Panc1 (cell line): ENCODE measurements around the gene METTL16. TPM values are rescaled to one million over a fixed set of nuclear protein-coding genes. Genes with fewer than 3 reads are reported as not detected.
"Not testable (repeated sequence)": the region's sequence is repeated elsewhere in the genome, so short reads cannot be mapped to it uniquely, and the experiment has no call there.

Experiments
- ATAC-seq: fragments of 200-7000 bp; cut with Tn5 transposase; 2 replicates; pipeline ENCODE4 v1.9.1; 2020; ENCODE audit warnings: mild to moderate bottlenecking, moderate library complexity
- BruUV-seq: library from RNA; stranded (reverse); fragments of 400-500 nt; replicated peaks from 2 replicates; lab custom pipeline; 2021; lab: Mats Ljungman, UMichigan
- CTCF ChIA-PET: fragments of 300-600 bp; sonication (Branson Sonifier 250); formaldehyde crosslinking; loops from one replicate; lab custom pipeline; 2022; ENCODE audit warnings: antibody characterized with exemption; lab: Charles Lee
- POLR2A ChIA-PET: fragments of 300-600 bp; sonication (Branson Sonifier 250); formaldehyde crosslinking; loops from one replicate; lab custom pipeline; 2022; ENCODE audit warnings: antibody characterized with exemption; lab: Charles Lee
- DNase-seq: peaks from one replicate; pipeline ENCODE4 v3.0.0-alpha.2; 2010; ENCODE audit warnings: low read depth, low spot score
- H3K27ac ChIP-seq: 2 replicates; pipeline ENCODE4 v1.5.1; 2011; ENCODE audit warnings: mild to moderate bottlenecking, low read length, inconsistent platforms
- H3K27me3 ChIP-seq: fragments of 200-500 bp; sonication (Bioruptor generic); 2 replicates; pipeline ENCODE4 v1.6.0; 2014; ENCODE audit warnings: low read length, inconsistent platforms; ENCODE audit not compliant: control insufficient read depth, insufficient read depth
- H3K36me3 ChIP-seq: fragments of 200-500 bp; sonication (Bioruptor generic); 2 replicates; pipeline ENCODE4 v1.5.1; 2014; ENCODE audit warnings: inconsistent platforms, mild to moderate bottlenecking, low read length, moderate library complexity; ENCODE audit not compliant: control insufficient read depth, insufficient read depth
- H3K4me1 ChIP-seq: 2 replicates; pipeline ENCODE4 v1.5.1; 2011; ENCODE audit warnings: inconsistent platforms, mild to moderate bottlenecking, low read length, moderate library complexity; ENCODE audit not compliant: control insufficient read depth, insufficient read depth
- H3K4me3 ChIP-seq, 2 experiments: 2 replicates each; pipeline ENCODE4 v1.5.1; 2011 to 2012; ENCODE audit warnings: low read depth in 2 of 2, low read length in 2 of 2, mild to moderate bottlenecking in 2 of 2, inconsistent platforms in 1 of 2, moderate library complexity in 1 of 2
- H3K9me3 ChIP-seq: fragments of 200-500 bp; sonication (Bioruptor generic); 2 replicates; pipeline ENCODE4 v1.5.1; 2014; ENCODE audit warnings: low read depth, mild to moderate bottlenecking, inconsistent platforms, low read length, moderate library complexity; ENCODE audit not compliant: control insufficient read depth, insufficient read depth
- POLR2AphosphoS5 ChIP-seq: IDR thresholded peaks from 2 replicates; pipeline ENCODE4 v1.6.1; 2012; ENCODE audit warnings: mild to moderate bottlenecking, low read depth, low read length, moderate library complexity
- SIN3A ChIP-seq: IDR thresholded peaks from 2 replicates; pipeline ENCODE4 v1.6.1; 2012; ENCODE audit warnings: low read depth, mild to moderate bottlenecking, low read length, moderate library complexity, borderline replicate concordance; ENCODE audit not compliant: insufficient read depth
- TCF7L2 ChIP-seq: IDR thresholded peaks from 2 replicates; pipeline ENCODE4 v1.6.1; 2011; ENCODE audit warnings: mild to moderate bottlenecking, low read depth, low read length, inconsistent platforms
- in situ Hi-C: cut with HindIII; loops from 2 replicates; pipeline ENCODE4 v1.10.0; 2016; ENCODE audit warnings: low sequenced_read_pairs, low pct_unique_long_range_greater_than_20kb
- intact Hi-C: fragments of 100-400 bp; cut with micrococcal nuclease; formaldehyde crosslinking; loops from one replicate; pipeline ENCODE4 v1.10.0; 2022; ENCODE audit not compliant: unreplicated experiment
- total RNA-seq: library from RNA; stranded (reverse); gene quantifications from one replicate; pipeline ENCODE4 v1.2.1, GENCODE V29; 2021; ENCODE audit not compliant: unreplicated experiment
- TF ChIP-seq, protein P1 (sequence below), 2 experiments: IDR thresholded peaks; 2 replicates each; pipeline ENCODE4 v1.6.1; 2011 to 2012; ENCODE audit warnings: low read depth in 2 of 2, control low read depth in 1 of 2, low read length in 1 of 2, mild to moderate bottlenecking in 1 of 2, moderate library complexity in 1 of 2; ENCODE audit not compliant: insufficient read depth in 1 of 2
- TF ChIP-seq, protein P2 (sequence below): fragments of 450-650 bp; IDR thresholded peaks from 2 replicates; pipeline ENCODE4 v1.5.1; 2017; ENCODE audit warnings: mild to moderate bottlenecking

Gene METTL16
- total RNA-seq, 1 experiment from 2014 or later: 34.7 TPM

DNA sequence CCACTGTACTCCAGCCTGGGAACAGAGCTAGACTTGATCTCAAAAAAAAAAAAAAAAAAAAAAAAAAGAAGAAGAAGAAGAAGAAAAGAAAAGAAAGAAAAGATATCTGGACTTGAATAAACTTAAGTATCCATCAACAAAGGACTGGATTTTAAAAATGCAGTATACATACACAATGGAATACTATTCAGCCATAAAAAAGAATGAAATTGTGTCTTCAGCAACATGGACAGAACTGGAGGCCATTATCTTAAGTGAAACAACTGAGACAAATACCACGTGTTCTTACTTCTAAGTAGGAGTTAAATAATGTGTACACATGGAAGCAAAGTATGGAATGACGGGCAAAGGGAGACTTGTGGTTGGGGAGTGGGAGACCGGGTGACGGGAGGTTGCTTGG, 70.8 kb downstream of the METTL16 start:
- ATAC-seq: no peak
- POLR2A ChIA-PET: interaction anchor here (0.7 kb wide), 1 partner anchor 24 kb away, joined by 3 read pairs; no protein-coding TSS in a partner anchor
- no peak overlapping the region for H3K4me3 ChIP-seq
- in situ Hi-C loops (no loop called here), intact Hi-C loops (no loop called here)
- DNase-seq: no peak
- no TSS peak for BruUV-seq
- H3K27ac ChIP-seq: no peak overlapping the region
- CTCF ChIA-PET: no interaction called here
- no peaks in the 10 kb centered on the region for H3K27me3 ChIP-seq
- H3K36me3 ChIP-seq: peaks cover 6% of the 10 kb centered on the region
- no peaks in the 10 kb centered on the region for H3K9me3 ChIP-seq
- TF ChIP-seq TCF7L2 (no peak), POLR2AphosphoS5 (no peak), SIN3A (no peak)
- TF ChIP-seq, protein P1, sequence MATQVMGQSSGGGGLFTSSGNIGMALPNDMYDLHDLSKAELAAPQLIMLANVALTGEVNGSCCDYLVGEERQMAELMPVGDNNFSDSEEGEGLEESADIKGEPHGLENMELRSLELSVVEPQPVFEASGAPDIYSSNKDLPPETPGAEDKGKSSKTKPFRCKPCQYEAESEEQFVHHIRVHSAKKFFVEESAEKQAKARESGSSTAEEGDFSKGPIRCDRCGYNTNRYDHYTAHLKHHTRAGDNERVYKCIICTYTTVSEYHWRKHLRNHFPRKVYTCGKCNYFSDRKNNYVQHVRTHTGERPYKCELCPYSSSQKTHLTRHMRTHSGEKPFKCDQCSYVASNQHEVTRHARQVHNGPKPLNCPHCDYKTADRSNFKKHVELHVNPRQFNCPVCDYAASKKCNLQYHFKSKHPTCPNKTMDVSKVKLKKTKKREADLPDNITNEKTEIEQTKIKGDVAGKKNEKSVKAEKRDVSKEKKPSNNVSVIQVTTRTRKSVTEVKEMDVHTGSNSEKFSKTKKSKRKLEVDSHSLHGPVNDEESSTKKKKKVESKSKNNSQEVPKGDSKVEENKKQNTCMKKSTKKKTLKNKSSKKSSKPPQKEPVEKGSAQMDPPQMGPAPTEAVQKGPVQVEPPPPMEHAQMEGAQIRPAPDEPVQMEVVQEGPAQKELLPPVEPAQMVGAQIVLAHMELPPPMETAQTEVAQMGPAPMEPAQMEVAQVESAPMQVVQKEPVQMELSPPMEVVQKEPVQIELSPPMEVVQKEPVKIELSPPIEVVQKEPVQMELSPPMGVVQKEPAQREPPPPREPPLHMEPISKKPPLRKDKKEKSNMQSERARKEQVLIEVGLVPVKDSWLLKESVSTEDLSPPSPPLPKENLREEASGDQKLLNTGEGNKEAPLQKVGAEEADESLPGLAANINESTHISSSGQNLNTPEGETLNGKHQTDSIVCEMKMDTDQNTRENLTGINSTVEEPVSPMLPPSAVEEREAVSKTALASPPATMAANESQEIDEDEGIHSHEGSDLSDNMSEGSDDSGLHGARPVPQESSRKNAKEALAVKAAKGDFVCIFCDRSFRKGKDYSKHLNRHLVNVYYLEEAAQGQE (IDR thresholded peaks at IDR 0.05; ENCODE audit: insufficient read depth in 1 of 2, low read depth in 2 of 2, low read length in 1 of 2): no peak
- TF ChIP-seq, protein P2, sequence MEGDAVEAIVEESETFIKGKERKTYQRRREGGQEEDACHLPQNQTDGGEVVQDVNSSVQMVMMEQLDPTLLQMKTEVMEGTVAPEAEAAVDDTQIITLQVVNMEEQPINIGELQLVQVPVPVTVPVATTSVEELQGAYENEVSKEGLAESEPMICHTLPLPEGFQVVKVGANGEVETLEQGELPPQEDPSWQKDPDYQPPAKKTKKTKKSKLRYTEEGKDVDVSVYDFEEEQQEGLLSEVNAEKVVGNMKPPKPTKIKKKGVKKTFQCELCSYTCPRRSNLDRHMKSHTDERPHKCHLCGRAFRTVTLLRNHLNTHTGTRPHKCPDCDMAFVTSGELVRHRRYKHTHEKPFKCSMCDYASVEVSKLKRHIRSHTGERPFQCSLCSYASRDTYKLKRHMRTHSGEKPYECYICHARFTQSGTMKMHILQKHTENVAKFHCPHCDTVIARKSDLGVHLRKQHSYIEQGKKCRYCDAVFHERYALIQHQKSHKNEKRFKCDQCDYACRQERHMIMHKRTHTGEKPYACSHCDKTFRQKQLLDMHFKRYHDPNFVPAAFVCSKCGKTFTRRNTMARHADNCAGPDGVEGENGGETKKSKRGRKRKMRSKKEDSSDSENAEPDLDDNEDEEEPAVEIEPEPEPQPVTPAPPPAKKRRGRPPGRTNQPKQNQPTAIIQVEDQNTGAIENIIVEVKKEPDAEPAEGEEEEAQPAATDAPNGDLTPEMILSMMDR: no peak
- no peaks in the 10 kb centered on the region for H3K4me1 ChIP-seq

- CTCF ChIA-PET, POLR2A ChIA-PET, in situ Hi-C loops, H3K4me3 ChIP-seq, H3K27ac ChIP-seq, ATAC-seq, H3K27me3 ChIP-seq, BruUV-seq, intact Hi-C loops, H3K9me3 ChIP-seq, H3K4me1 ChIP-seq, H3K36me3 ChIP-seq, DNase-seq: not testable (repeated sequence)
These were observed 71.7 kb downstream of the METTL16 start for GRCh38 chr17:2439997-2440396.

GRCh38 chr17:2438823-2439222, 72.9 kb downstream of the METTL16 start:
- no peak for DNase-seq
- TF ChIP-seq SIN3A (no peak), POLR2AphosphoS5 (no peak), TCF7L2 (no peak)
- TF ChIP-seq, protein P2: no peak
- TF ChIP-seq, protein P1 (IDR thresholded peaks at IDR 0.05; ENCODE audit: insufficient read depth in 1 of 2, low read depth in 2 of 2, low read length in 1 of 2): no peak
- no peaks in the 10 kb centered on the region for H3K4me1 ChIP-seq
- ChIA-PET CTCF (no interaction called here), POLR2A (no interaction called here)
- BruUV-seq: no TSS peak
- no peak overlapping the region for H3K27ac ChIP-seq
- ATAC-seq: no peak
- no peaks in the 10 kb centered on the region for H3K9me3 ChIP-seq
- no peaks in the 10 kb centered on the region for H3K27me3 ChIP-seq
- no peak overlapping the region for H3K4me3 ChIP-seq
- intact Hi-C loops: no loop called here
- peaks cover 6% of the 10 kb centered on the region for H3K36me3 ChIP-seq
- in situ Hi-C loops: no loop called here
